GM10248 (cell line): Measurements from ENCODE around the gene PNP.

Experiments
- CTCF ChIA-PET: fragments of 300-600 bp; sonication (Branson Sonifier 250); formaldehyde crosslinking; extraction: SDS; loops from one replicate; lab custom pipeline; 2021; ENCODE audit warnings: antibody characterized with exemption; lab: Yijun Ruan, JAX
- POLR2A ChIA-PET: fragments of 350-650 bp; sonication (Branson Sonifier 250); formaldehyde crosslinking; extraction: SDS; loops from one replicate; lab custom pipeline; 2020; ENCODE audit warnings: antibody characterized with exemption; lab: Yijun Ruan, JAX
- DNase-seq: peaks from one replicate; pipeline ENCODE4 v3.0.0; 2012; ENCODE audit errors: extremely low spot score
- CTCF ChIP-seq: IDR thresholded peaks from 2 replicates; pipeline ENCODE4 v1.5.1; 2012; ENCODE audit warnings: mild to moderate bottlenecking, low read depth; ENCODE audit errors: extremely low read depth, missing control alignments, control extremely low read depth

Gene PNP

GRCh38 chr14:20454516-20455354, 14.5 kb upstream of the PNP start, which contains the start of the genes APEX1 and OSGEP:
APEX1 (plus strand) TSS chr14:20455226; CDS start chr14:20455646, 420 bp downstream.
OSGEP (minus strand) TSS chr14:20454812; CDS start chr14:20454683, 129 bp downstream.
- DNase-seq: peak; percentile 96
- no peak for TF ChIP-seq CTCF
- ChIA-PET CTCF (interaction anchor here (1.1 to 5.4 kb wide), 5 partner anchors 9 to 155 kb away, joined by 3 to 39 read pairs (median 5); no protein-coding TSS in a partner anchor), POLR2A (interaction anchor here (0.7 to 2.0 kb wide), 5 partner anchors 13 to 112 kb away, joined by 4 to 13 read pairs (median 5); partner anchors contain the start of genes PARP2, PNP and TEP1)

- POLR2A ChIA-PET: interaction anchor here (0.7 to 2.0 kb wide), 5 partner anchors 12 to 113 kb away, joined by 4 to 13 read pairs (median 5); partner anchors contain the start of genes PARP2, PNP and TEP1
- TF ChIP-seq CTCF: no peak
- peak; percentile 50 for DNase-seq
- CTCF ChIA-PET: interaction anchor here (0.8 to 5.4 kb wide), 8 partner anchors 8 to 154 kb away, joined by 3 to 39 read pairs (median 4); no protein-coding TSS in a partner anchor
Measured at GRCh38 chr14:20455355-20456300, 13.6 kb upstream of the PNP start.

GRCh38 chr14:20456971-20457370, 12.2 kb upstream of the PNP start:
- CTCF ChIA-PET: interaction anchor here (1.1 to 5.4 kb wide), 3 partner anchors 24 to 129 kb away, joined by 3 to 39 read pairs (median 4); no protein-coding TSS in a partner anchor

GRCh38 chr14:20458031-20458789, 11.0 kb upstream of the PNP start:
- ChIA-PET CTCF (interaction anchor here (1.9 kb wide), 1 partner anchor 42 kb away, joined by 5 read pairs; no protein-coding TSS in a partner anchor), POLR2A (no interaction called here)
- no peak for TF ChIP-seq CTCF
- DNase-seq: no peak

More at GRCh38 chr14:20456971-20457370, 12.2 kb upstream of the PNP start:
- POLR2A ChIA-PET: no interaction called here
- no peak for DNase-seq
- no peak for TF ChIP-seq CTCF

GRCh38 chr14:20460458-20461224, 8.6 kb upstream of the PNP start:
- POLR2A ChIA-PET: interaction anchor here (1.1 to 2.5 kb wide), 5 partner anchors 9 to 118 kb away, joined by 5 to 27 read pairs (median 17); partner anchors contain the start of genes PARP2 and PNP
- DNase-seq: no peak
- TF ChIP-seq CTCF: no peak
- CTCF ChIA-PET: interaction anchor here (1.0 to 4.3 kb wide), 7 partner anchors 27 to 150 kb away, joined by 3 to 27 read pairs (median 3); partner anchors contain the start of gene TEP1
